Measurements from ENCODE around the gene GNB3.

GRCh38 chr12:6829536-6830220 lies 11.0 kb upstream of the GNB3 start:
- TF ChIP-seq, protein P1, sequence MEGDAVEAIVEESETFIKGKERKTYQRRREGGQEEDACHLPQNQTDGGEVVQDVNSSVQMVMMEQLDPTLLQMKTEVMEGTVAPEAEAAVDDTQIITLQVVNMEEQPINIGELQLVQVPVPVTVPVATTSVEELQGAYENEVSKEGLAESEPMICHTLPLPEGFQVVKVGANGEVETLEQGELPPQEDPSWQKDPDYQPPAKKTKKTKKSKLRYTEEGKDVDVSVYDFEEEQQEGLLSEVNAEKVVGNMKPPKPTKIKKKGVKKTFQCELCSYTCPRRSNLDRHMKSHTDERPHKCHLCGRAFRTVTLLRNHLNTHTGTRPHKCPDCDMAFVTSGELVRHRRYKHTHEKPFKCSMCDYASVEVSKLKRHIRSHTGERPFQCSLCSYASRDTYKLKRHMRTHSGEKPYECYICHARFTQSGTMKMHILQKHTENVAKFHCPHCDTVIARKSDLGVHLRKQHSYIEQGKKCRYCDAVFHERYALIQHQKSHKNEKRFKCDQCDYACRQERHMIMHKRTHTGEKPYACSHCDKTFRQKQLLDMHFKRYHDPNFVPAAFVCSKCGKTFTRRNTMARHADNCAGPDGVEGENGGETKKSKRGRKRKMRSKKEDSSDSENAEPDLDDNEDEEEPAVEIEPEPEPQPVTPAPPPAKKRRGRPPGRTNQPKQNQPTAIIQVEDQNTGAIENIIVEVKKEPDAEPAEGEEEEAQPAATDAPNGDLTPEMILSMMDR (IDR thresholded peaks at IDR 0.05): peak; percentile 43
- TF ChIP-seq SMC3 (IDR thresholded peaks at IDR 0.05; ENCODE audit: low read depth, low read length) (no peak), REST (IDR thresholded peaks at IDR 0.05; ENCODE audit: low read depth, low read length) (no peak), POLR2AphosphoS5 (IDR thresholded peaks at IDR 0.05; ENCODE audit: low read depth, low read length) (no peak), EP300 (IDR thresholded peaks at IDR 0.05; ENCODE audit: borderline replicate concordance in 1 of 2, low read depth in 1 of 2, low read length in 1 of 2) (no peak), USF2 (IDR thresholded peaks at IDR 0.05; ENCODE audit: borderline replicate concordance, low read depth, low read length) (no peak), RAD21 (IDR thresholded peaks at IDR 0.05; ENCODE audit: low read length) (no peak), SIN3A (IDR thresholded peaks at IDR 0.05; ENCODE audit: borderline replicate concordance, low read depth, low read length) (no peak), EZH2phosphoT487 (IDR thresholded peaks at IDR 0.05; ENCODE audit: borderline replicate concordance, low read depth) (no peak)
- TF ChIP-seq, protein P2, sequence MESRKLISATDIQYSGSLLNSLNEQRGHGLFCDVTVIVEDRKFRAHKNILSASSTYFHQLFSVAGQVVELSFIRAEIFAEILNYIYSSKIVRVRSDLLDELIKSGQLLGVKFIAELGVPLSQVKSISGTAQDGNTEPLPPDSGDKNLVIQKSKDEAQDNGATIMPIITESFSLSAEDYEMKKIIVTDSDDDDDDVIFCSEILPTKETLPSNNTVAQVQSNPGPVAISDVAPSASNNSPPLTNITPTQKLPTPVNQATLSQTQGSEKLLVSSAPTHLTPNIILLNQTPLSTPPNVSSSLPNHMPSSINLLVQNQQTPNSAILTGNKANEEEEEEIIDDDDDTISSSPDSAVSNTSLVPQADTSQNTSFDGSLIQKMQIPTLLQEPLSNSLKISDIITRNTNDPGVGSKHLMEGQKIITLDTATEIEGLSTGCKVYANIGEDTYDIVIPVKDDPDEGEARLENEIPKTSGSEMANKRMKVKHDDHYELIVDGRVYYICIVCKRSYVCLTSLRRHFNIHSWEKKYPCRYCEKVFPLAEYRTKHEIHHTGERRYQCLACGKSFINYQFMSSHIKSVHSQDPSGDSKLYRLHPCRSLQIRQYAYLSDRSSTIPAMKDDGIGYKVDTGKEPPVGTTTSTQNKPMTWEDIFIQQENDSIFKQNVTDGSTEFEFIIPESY (IDR thresholded peaks at IDR 0.05; ENCODE audit: borderline replicate concordance, low read depth): no peak

Data from SK-N-SH (cell line).